Islet precursor cell (in vitro differentiated cells): ENCODE measurements around the gene NEMP1.
A peak's percentile ranks its signal among the peaks of the same experiment; 100 is the strongest.

Experiments used
- DNase-seq: peaks from one replicate; pipeline ENCODE4 v3.0.0-alpha.2; 2018

Gene NEMP1

GRCh38 chr12:57051011-57051410 is 27.6 kb downstream of the NEMP1 start:
- DNase-seq: no peak

GRCh38 chr12:57049890-57050289 is 28.7 kb downstream of the NEMP1 start, which contains the start of gene MYO1A:
Gene MYO1A, minus strand, starts transcription at chr12:57050129. Its CDS starts 1,806 bp downstream, at chr12:57048323.
- DNase-seq: peak; percentile 68

- DNase-seq: no peak
Measured at GRCh38 chr12:57049119-57049446, 29.5 kb downstream of the NEMP1 start.

- DNase-seq: peak; percentile 54
Measured at GRCh38 chr12:57048423-57049118, 30.0 kb downstream of the NEMP1 start.

- DNase-seq: no peak
Measured at GRCh38 chr12:57047981-57048380, 30.6 kb downstream of the NEMP1 start.

GRCh38 chr12:57046947-57047890 is 31.4 kb downstream of the NEMP1 start:
- DNase-seq: no peak

- DNase-seq: no peak
Measured at GRCh38 chr12:57046086-57046791, 32.4 kb downstream of the NEMP1 start.

GRCh38 chr12:57044889-57045288 is 33.7 kb downstream of the NEMP1 start:
- DNase-seq: no peak

- DNase-seq: no peak
Measured at GRCh38 chr12:57044468-57044867, 34.1 kb downstream of the NEMP1 start.

GRCh38 chr12:57042695-57043094 is 35.9 kb downstream of the NEMP1 start:
- DNase-seq: no peak

- DNase-seq: no peak
Measured at GRCh38 chr12:57040750-57041149, 37.8 kb downstream of the NEMP1 start.

- DNase-seq: no peak
Measured at GRCh38 chr12:57040211-57040610, 38.4 kb downstream of the NEMP1 start.

GRCh38 chr12:57039016-57039798 is 39.4 kb downstream of the NEMP1 start:
- DNase-seq: no peak

GRCh38 chr12:57037264-57037663 is 41.3 kb downstream of the NEMP1 start:
- DNase-seq: no peak

- DNase-seq: no peak
Measured at GRCh38 chr12:57033431-57033830, 45.2 kb downstream of the NEMP1 start.

- DNase-seq: no peak
Measured at GRCh38 chr12:57031789-57032188, 46.8 kb downstream of the NEMP1 start.

- DNase-seq: no peak
Measured at GRCh38 chr12:57031138-57031725, 47.4 kb downstream of the NEMP1 start.

GRCh38 chr12:57029457-57029856 is 49.1 kb downstream of the NEMP1 start:
- no peak for DNase-seq

GRCh38 chr12:57027805-57028153 is 50.8 kb downstream of the NEMP1 start:
- DNase-seq: no peak

- DNase-seq: no peak
Measured at GRCh38 chr12:57027011-57027804, 51.4 kb downstream of the NEMP1 start.

- no peak for DNase-seq
Measured at GRCh38 chr12:57025196-57025595, 53.4 kb downstream of the NEMP1 start.
